ENCODE results near the gene MS4A2. TPM values are rescaled to one million over a fixed set of nuclear protein-coding genes. Genes with fewer than 3 reads are reported as not detected.
"Not testable (repeated sequence)": the region's sequence is repeated elsewhere in the genome, so short reads cannot be mapped to it uniquely, and the experiment has no call there.

The MS4A2 gene
- total and polyA plus RNA-seq, 2 of the 8 experiments (the other 6 are each of a cell fraction or from before 2014, with no cell fraction given), result not detected

- TF ChIP-seq ATF2 (IDR thresholded peaks at IDR 0.05; ENCODE audit: low read length) (no peak), SP2 (IDR thresholded peaks at IDR 0.05; ENCODE audit: low read length) (no peak), ASH2L (IDR thresholded peaks at IDR 0.05; ENCODE audit: low read length) (no peak)
Observed at GRCh38 chr11:60040109-60040508, 48.4 kb upstream of the MS4A2 start, which contains the start of gene OOSP2 (continued).

GRCh38 chr11:60050422-60050821, 38.0 kb upstream of the MS4A2 start:
- POLR2A ChIA-PET (ENCODE audit: partially characterized antibody); H3K9ac ChIP-seq (replicated peaks in 1 of 4; ENCODE audit: extremely low read depth in 1 of 4, low read depth in 3 of 4, low read length in 3 of 4): not testable (repeated sequence)

More at GRCh38 chr11:60050422-60050821, 38.0 kb upstream of the MS4A2 start:
- H3K4me3 ChIP-seq (ENCODE audit: extremely low read depth in 1 of 4, insufficient read depth in 2 of 4, low read depth in 3 of 4, low read length in 4 of 4); H3K56ac ChIP-seq (replicated peaks; ENCODE audit: insufficient read length, low read depth, low read length); H2BK5ac ChIP-seq (ENCODE audit: low read depth, low read length); H2BK20ac ChIP-seq (ENCODE audit: low read length); H3K14ac ChIP-seq (ENCODE audit: insufficient read length); H3K9me3 ChIP-seq (ENCODE audit: insufficient read depth in 2 of 2, low read depth in 1 of 2, low read length in 1 of 2); H3K27me3 ChIP-seq (replicated peaks in 1 of 4; ENCODE audit: control insufficient read depth in 3 of 4, extremely low read depth in 1 of 4, insufficient read depth in 3 of 4, low read length in 3 of 4); DNase-seq (ENCODE audit: low read depth in 1 of 2, low spot score in 2 of 2); H3K23me2 ChIP-seq (ENCODE audit: low read depth, low read length); H4K91ac ChIP-seq (replicated peaks; ENCODE audit: insufficient read length, low read length); H3K4ac ChIP-seq (replicated peaks; ENCODE audit: insufficient read length, low read depth, low read length); H3K79me2 ChIP-seq (ENCODE audit: control insufficient read depth in 1 of 2, insufficient read depth in 2 of 2, low read length in 2 of 2); H3K23ac ChIP-seq (ENCODE audit: insufficient read length); H2BK12ac ChIP-seq (ENCODE audit: low read depth, low read length); FAIRE-seq; H2BK120ac ChIP-seq (replicated peaks; ENCODE audit: low read depth, low read length); H3K27ac ChIP-seq (ENCODE audit: low read depth, low read length); H2AK5ac ChIP-seq (ENCODE audit: low read depth, low read length); H2BK15ac ChIP-seq (ENCODE audit: low read length); H4K5ac ChIP-seq (ENCODE audit: insufficient read length, low read depth, low read length); H3K18ac ChIP-seq (ENCODE audit: extremely low read depth, low read length); H2AFZ ChIP-seq (ENCODE audit: low read length); H3K36me3 ChIP-seq (ENCODE audit: control insufficient read depth in 2 of 4, insufficient read depth in 4 of 4, low read length in 3 of 4); H4K8ac ChIP-seq (ENCODE audit: extremely low read depth, insufficient read depth, low read length); H3K4me2 ChIP-seq (ENCODE audit: insufficient read depth in 1 of 2, low read depth in 2 of 2, low read length in 2 of 2); H3K4me1 ChIP-seq (replicated peaks in 1 of 4; ENCODE audit: control insufficient read depth in 3 of 4, insufficient read depth in 4 of 4, low read length in 3 of 4); H4K20me1 ChIP-seq (replicated peaks in 1 of 2; ENCODE audit: control insufficient read depth in 1 of 2, insufficient read depth in 2 of 2, low read length in 2 of 2); H3K79me1 ChIP-seq (ENCODE audit: low read depth, low read length); CTCF ChIA-PET (ENCODE audit: partially characterized antibody): not testable (repeated sequence)

Data from H1 (cell line).